Measurements from ENCODE around the gene CFAP70. TPM values are rescaled to one million over a fixed set of nuclear protein-coding genes. Genes with fewer than 3 reads are reported as not detected.

CFAP70 gene
- total and polyA plus RNA-seq, 2 of the 8 experiments (the other 6 are each of a cell fraction or from before 2014, with no cell fraction given) = 0.21 to 0.30 TPM

DNA sequence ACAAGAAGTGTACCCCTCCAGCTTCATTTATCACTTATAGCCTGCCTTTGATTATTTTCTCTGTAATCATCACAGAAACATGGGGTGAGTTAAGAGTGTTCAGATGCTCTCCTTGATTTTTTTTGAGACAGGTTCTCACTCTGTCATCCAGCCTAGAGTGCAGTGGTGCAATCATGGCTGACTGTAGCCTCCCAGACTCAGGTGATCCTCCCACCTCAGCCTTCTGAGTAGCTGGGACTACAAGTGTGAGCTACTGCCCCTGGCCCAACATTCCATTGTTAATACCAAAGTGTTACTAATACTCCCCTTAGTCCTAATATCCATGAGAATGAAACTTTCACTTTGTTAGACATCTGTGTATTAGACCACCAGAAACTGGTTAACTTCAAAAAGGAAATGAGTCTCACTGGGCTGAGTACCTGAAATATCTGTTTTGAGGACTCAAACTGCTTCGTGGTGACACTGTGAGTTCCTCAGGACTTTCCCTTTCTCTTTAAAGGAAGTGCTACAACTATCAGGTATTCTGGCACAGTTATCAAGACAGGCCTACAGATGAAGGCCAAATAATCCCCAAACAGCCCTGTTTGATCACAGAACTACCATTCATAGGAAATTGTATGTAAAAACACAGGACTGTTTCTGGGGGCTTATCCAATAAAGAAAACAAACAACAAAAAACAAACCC is 20.5 kb upstream of the CFAP70 start (continued):
- TF ChIP-seq MAX (IDR thresholded peaks at IDR 0.05) = no peak
